GM18520 (cell line): ENCODE measurements around the gene ADGRG3.

Source experiments
- ATAC-seq: cut with Tn5 transposase; IDR thresholded peaks from one replicate; pipeline ENCODE4 v1.9.1; 2021; ENCODE audit not compliant: unreplicated experiment

The ADGRG3 gene, protein sequence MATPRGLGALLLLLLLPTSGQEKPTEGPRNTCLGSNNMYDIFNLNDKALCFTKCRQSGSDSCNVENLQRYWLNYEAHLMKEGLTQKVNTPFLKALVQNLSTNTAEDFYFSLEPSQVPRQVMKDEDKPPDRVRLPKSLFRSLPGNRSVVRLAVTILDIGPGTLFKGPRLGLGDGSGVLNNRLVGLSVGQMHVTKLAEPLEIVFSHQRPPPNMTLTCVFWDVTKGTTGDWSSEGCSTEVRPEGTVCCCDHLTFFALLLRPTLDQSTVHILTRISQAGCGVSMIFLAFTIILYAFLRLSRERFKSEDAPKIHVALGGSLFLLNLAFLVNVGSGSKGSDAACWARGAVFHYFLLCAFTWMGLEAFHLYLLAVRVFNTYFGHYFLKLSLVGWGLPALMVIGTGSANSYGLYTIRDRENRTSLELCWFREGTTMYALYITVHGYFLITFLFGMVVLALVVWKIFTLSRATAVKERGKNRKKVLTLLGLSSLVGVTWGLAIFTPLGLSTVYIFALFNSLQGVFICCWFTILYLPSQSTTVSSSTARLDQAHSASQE

DNA sequence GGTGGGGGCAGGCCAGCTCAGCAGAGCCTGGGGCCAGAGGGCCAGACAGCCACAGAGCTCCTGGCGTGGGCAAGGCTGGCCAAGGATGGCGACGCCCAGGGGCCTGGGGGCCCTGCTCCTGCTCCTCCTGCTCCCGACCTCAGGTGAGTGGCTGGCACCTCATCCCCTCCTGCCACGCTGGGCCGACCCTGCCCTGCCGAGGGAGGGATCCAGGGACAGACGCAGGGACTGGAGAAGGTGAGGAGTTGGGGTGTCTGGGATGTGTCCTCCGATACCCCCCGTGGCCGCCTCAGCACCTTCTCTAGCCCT, at the start of gene ADGRG3:
TSS of gene ADGRG3 (plus strand) at position 44 of the 309 bp plus-strand sequence. CDS start at position 86, 42 bp downstream.
- no peak for ATAC-seq

- ATAC-seq: no peak
Observed at GRCh38 chr16:57619133-57619605, 48.9 kb upstream of the ADGRG3 start.

GRCh38 chr16:57619606-57620334, 48.3 kb upstream of the ADGRG3 start:
- ATAC-seq: no peak

- no peak for ATAC-seq
Observed at GRCh38 chr16:57620335-57621231, 47.5 kb upstream of the ADGRG3 start.

DNA sequence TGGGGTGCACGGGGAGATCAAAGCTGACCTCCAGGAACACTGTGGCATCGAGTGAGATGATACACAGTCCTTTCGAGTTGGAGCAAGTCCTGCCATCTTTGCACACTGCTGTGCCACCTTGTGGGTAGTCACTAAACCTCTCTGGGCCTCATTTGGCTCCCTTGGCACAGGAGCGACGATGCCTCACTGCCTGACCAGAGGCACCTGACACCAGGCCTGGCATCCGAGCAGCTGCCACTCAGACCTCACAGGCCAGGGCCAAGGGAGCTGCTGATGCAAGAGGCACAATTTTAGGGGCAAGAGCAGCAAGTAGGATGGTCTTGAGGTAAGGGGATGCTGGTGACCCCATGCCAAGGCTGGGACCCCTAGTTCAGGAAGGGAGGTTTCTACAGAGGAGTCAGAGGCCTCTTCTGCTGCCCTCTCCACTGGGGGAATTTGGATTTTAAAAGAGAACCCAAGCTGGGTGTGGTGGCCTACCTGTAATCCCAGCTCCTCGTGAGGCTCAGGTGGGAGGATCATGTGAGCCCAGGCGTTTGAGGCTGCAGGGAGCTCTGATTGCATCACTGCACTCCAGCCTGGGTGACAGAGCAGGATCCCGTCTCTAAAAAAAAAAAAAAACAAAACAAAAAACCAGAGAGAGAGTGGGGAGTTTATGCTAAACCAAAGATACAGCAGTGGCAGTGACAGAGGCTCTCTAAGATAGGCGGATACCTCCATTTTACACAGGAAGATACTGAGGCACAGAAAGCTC, 46.4 kb upstream of the ADGRG3 start:
- no peak for ATAC-seq

GRCh38 chr16:57622361-57623250, 45.5 kb upstream of the ADGRG3 start:
- no peak for ATAC-seq

DNA sequence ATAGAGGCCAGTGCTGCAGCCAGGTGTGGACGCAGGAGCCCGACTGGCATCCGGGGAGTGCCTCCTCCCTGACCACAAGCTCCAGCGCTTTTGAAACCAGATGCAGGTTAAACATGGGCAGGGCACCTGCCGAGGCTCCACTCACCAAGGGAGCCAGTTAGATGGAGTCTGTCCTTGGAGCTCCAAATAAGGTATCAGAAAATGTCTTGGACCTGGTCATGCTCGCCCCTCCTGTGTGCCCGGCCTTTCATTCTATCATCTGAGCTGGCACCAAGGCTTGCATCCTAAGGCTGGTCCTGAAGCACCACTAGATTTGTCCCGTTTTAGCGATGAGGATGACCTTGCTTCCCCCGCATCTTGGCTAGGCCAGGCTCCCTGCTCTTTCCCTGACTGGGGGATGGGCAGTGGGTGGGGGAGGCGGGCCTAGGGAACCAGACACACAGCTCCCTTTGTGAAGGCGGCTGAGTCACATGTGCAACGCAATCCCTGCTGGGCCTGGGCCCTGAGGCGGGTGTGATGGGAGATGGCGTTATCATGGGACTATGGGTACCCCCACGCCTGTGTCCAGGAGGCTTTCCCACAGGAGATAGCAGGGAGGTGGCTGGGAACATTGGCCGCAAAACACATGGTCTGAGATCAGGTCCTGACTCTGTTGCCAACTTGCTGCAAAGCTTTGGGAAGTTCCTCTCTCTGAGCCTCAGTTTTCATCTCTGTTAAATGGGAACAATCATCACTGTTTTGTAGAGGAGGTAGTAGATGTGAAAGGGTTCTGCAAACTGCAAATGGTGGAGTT, 44.7 kb upstream of the ADGRG3 start:
- no peak for ATAC-seq

GRCh38 chr16:57624044-57624688, 43.9 kb upstream of the ADGRG3 start:
- no peak for ATAC-seq

- ATAC-seq: no peak
Observed at GRCh38 chr16:57624806-57625500, 43.2 kb upstream of the ADGRG3 start.

GRCh38 chr16:57626420-57627170, 41.5 kb upstream of the ADGRG3 start:
- no peak for ATAC-seq

- ATAC-seq: no peak
Observed at GRCh38 chr16:57627184-57627871, 40.8 kb upstream of the ADGRG3 start.

- ATAC-seq: no peak
Observed at GRCh38 chr16:57628008-57628781, 39.9 kb upstream of the ADGRG3 start, which contains the start of gene ADGRG1. Gene ADGRG1 (plus strand): TSS chr16:57628630. CDS start chr16:57650288, 21,658 bp downstream.

- no peak for ATAC-seq
Observed at GRCh38 chr16:57628783-57629293, 39.3 kb upstream of the ADGRG3 start.

GRCh38 chr16:57629516-57630406, 38.3 kb upstream of the ADGRG3 start:
- ATAC-seq: no peak
